ENCODE results near the gene MEGF9.

GRCh38 chr9:120740132-120740531 lies 25.9 kb upstream of the MEGF9 start:
- TF ChIP-seq POLR2A (IDR thresholded peaks at IDR 0.05; ENCODE audit: low read depth, low read length) (no peak), POLR2AphosphoS5 (IDR thresholded peaks at IDR 0.05; ENCODE audit: low read depth, low read length) (no peak), TAF1 (IDR thresholded peaks at IDR 0.05; ENCODE audit: low read depth, low read length) (no peak), POU2F2 (IDR thresholded peaks at IDR 0.05; ENCODE audit: low read depth, low read length) (no peak)

Data from GM12891 (cell line).